SK-N-SH treated with all-trans-retinoic acid at 6 μM for 48 hours (cell line): ENCODE measurements around the gene CACNA1D.
"Not testable (repeated sequence)": the region's sequence is repeated elsewhere in the genome, so short reads cannot be mapped to it uniquely, and the experiment has no call there.

Source experiments
- ESRRG ChIP-seq: fragments of 250-450 bp; sonication (Bioruptor Pico); IDR thresholded peaks from 2 replicates; pipeline ENCODE4 v1.6.1; 2021; ENCODE audit warnings: mild to moderate bottlenecking
- ZNF70 ChIP-seq: fragments of 450-650 bp; formaldehyde crosslinking; IDR thresholded peaks from 2 replicates; pipeline ENCODE4 v1.5.0; 2020; ENCODE audit warnings: mild to moderate bottlenecking, moderate library complexity

DNA sequence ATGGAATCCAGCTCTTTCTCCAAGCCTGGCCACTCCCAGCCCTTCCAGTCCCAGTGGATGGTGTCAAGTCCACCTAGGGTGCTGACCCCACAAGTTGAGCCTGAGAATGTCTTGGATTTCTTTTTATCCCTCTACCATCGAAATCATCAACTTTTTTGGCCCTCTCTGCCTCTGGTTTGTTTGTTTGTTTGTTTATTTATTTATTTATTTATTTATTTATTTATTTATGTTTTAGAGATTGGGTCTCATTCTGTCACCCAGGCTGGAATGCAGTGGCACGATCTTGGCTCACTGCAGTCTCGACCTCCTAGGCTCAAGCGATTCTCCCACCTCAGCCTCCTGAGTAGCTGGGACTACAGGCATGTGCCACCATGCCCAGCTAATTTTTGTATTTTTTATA is 77.8 kb downstream of the CACNA1D start:
- TF ChIP-seq ZNF70, ESRRG: not testable (repeated sequence)
